NCI-H2107 treated with DMSO at 0.1 percent for 48 hours (cell line): ENCODE data around the gene PLET1.
A peak's percentile ranks its signal among the peaks of the same experiment; 100 is the strongest.

ENCODE experiments used
- DNase-seq: peaks from one replicate; lab custom pipeline; 2025; ENCODE audit not compliant: unreplicated experiment; lab: John Stamatoyannopoulos, UW

PLET1 gene

GRCh38 chr11:112247201-112247600 is 13.5 kb downstream of the PLET1 start:
- DNase-seq, result no peak

GRCh38 chr11:112241486-112241885 is 19.2 kb downstream of the PLET1 start:
- DNase-seq, result no peak

- no peak for DNase-seq
Observed at GRCh38 chr11:112238041-112238440, 22.6 kb downstream of the PLET1 start.

DNA sequence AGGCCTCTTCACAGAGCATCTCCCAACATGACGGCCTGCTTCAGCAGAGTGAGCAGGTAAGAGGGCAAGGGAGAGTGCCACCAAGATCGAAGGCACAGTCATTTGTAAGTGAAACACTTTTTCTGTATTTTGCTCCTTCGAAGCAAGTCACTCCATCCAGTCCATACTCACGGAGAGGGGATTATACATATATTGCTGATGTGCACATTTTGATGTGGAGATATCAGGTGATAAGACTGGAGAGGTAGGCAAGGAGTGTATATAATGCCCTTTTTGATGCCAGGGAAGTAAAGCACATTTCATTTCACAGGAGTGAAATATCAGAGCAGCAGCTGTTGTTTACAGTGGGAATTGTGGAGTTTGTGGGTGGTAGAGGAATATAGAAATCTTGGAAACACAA is 23.2 kb downstream of the PLET1 start:
- DNase-seq, result no peak

- no peak for DNase-seq
Observed at GRCh38 chr11:112235750-112236390, 24.8 kb downstream of the PLET1 start.

- no peak for DNase-seq
Observed at GRCh38 chr11:112231952-112232351, 28.7 kb downstream of the PLET1 start.

GRCh38 chr11:112229746-112230433 is 30.8 kb downstream of the PLET1 start:
- no peak for DNase-seq

DNA sequence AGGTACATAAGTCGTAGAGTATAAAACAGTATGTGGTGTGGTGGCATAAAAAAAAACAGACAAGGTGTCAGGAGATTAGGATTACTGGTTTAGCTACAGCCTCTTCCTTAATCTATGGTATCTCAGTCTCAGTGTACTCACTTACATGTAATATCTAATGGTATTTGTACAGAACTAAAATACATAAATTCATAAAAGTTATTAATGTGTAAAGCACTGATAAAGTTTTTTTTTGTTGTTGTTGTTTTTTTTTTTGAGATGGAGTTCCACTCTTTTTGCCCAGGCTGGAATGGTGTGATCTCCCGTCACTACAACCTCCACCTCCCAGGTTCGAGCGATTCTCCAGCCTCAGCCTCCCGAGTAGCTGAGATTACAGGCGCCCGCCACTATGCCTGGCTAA is 31.5 kb downstream of the PLET1 start:
- no peak for DNase-seq

GRCh38 chr11:112228706-112229105 is 32.0 kb downstream of the PLET1 start:
- no peak for DNase-seq

- DNase-seq, result no peak
Observed at GRCh38 chr11:112227471-112227870, 33.2 kb downstream of the PLET1 start.

DNA sequence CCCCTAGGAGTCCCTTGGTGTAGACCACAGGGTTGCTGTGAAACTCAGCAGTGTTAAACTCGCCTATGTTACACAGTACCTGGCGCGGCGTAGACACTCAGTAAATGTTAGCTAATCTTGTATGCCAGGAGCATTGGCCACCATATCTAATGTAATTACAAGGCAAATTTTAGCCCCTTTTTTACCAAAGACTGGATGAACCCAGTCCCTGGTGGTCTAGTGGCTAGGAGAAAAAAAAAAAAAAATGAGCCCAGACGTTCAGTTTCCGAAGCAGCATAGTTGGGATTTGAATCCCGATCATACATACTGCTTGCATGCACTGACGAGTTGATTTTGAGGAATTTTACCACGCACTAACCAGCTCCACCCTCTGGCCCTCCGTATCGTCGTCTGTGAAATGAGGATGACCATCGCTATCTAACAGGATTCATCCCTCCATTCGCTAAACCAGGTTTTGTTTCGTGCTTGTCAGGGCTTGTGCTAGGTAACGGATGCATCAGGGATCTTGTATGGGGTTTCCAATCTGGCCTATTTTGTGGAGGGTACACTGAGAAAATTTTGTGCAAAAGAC is 33.7 kb downstream of the PLET1 start:
- DNase-seq, result no peak

DNA sequence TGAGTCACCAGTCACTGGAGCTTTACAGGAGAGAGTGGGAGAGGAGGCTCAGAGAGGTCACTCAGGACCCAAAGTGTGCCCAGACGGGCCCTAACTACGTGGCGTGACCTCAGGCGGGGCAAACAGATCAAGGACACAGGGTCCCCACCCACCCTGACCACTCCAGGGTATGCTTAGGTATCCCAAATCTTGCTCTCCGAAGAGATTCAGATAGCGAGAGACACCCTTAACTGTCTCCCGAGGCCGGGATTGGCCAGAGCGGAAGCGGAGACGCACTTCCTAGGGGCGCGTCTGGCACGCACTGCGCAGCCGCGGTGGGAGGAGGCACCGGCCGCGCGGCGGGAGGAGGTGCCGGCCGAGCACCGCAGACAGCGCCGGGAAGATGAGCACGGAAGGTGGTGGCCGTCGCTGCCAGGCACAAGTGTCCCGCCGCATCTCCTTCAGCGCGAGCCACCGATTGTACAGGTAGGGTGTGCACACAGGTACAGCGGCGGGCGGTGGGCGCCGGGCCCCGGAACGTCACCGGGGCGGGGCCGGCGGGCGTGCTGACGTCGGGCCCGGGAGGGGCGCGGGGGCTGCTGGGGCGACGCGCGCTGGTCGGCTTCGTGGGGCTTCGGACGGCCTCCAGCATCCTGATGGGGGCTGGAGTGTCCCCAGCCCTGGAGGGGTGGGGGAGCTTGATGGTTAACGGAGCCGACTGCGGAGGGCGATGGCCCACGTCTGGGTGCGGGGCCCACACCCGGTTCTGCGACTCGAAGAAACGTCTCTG is 34.4 kb downstream of the PLET1 start, which contains the start of gene PTS:
TSS of gene PTS (plus strand) at position 367 of the 769 bp plus-strand sequence. CDS start at position 383, 16 bp downstream.
- peak; percentile 50 for DNase-seq

GRCh38 chr11:112225753-112226061 is 35.0 kb downstream of the PLET1 start:
- DNase-seq, result no peak

DNA sequence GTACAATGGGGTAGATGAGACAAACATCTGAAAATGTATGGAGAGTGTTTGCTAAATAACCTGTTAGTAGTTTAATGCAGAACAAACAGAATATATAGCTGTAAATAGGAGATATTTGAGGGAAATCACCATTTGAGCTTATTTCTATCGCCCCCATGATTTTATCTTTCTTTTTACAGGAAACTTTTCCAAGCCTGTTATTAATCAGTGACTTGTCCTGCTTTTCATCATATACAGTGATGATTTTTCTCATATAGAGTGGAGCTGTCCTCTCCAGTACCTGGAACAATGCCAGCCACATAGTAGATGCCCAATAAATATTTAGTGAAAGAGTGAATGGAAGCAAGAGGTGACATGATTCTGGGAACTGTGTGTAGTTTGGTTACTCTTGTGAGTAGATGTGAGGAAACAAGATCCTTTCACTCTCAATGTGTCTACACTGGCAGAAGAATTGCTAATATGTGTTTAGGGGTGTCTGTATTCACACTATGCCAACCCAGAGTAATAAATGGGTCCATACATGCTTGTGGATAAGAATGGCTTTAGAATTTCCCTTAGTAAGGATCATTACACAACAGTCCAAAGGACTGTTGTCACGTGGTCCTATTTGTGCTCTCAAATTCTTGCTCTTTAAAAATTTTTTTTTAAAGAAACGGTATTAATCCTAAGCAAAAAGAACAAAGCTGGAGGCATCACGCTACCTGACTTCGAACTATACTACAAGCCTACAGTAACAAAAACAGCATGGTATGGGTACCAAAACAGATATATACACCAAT is 36.7 kb downstream of the PLET1 start:
- no peak for DNase-seq

DNA sequence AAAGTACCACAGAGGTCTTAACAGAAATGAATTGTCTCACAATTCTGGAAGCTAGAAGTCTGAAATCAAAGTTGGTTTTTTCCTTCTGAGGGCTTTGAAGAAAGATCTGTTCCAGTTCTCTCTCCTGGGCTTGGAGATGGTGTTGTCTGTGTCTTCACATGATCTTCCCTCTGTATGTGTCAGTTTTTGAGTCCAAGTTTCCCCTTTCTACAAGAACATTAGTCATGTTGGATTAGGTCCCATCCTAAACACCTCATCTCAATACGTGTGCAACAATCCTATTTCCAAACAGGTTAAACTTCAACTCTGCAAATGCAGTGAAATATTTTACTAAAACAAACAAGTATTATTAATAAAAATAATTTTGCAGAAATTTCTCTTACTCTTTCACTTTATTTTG is 37.5 kb downstream of the PLET1 start:
- no peak for DNase-seq

GRCh38 chr11:112222303-112222702 is 38.4 kb downstream of the PLET1 start:
- no peak for DNase-seq

GRCh38 chr11:112221274-112221835 is 39.3 kb downstream of the PLET1 start:
- DNase-seq, result no peak

- DNase-seq, result peak; percentile 70
Observed at GRCh38 chr11:112219476-112220232, 41.0 kb downstream of the PLET1 start.

- no peak for DNase-seq
Observed at GRCh38 chr11:112216561-112217105, 44.0 kb downstream of the PLET1 start.

- DNase-seq, result no peak
Observed at GRCh38 chr11:112215621-112216020, 45.0 kb downstream of the PLET1 start.
